Activated CD4-positive, alpha-beta T cell treated with anti-CD3 and anti-CD28 coated beads, Interleukin-2, amount 10 ng/mL, durations not matched to agents 7 days and 5 days (primary cell): ENCODE data around the gene CREB3L2. TPM values are rescaled to one million over a fixed set of nuclear protein-coding genes. Genes with fewer than 3 reads are reported as not detected.

Source experiments
- CTCF ChIA-PET: fragments of 350-600 bp; sonication (Branson Sonifier 250); formaldehyde crosslinking; loops from one replicate; lab custom pipeline; 2021; ENCODE audit warnings: antibody characterized with exemption; lab: Charles Lee
- POLR2A ChIA-PET: fragments of 350-600 bp; sonication (Branson Sonifier 250); formaldehyde crosslinking; loops from one replicate; lab custom pipeline; 2021; ENCODE audit warnings: antibody characterized with exemption; lab: Charles Lee
- DNase-seq: peaks from one replicate; pipeline ENCODE4 v3.0.0-alpha.2; 2020
- H3K27ac Mint-ChIP-seq: one replicate; pipeline ENCODE4 v1.8.0; 2021; ENCODE audit warnings: mild to moderate bottlenecking, moderate library complexity, mixed read lengths
- H3K27me3 Mint-ChIP-seq: one replicate; pipeline ENCODE4 v1.8.0; 2021; ENCODE audit warnings: mixed read lengths
- H3K36me3 Mint-ChIP-seq: one replicate; pipeline ENCODE4 v1.8.0; 2021; ENCODE audit warnings: low read depth, mixed read lengths
- H3K4me1 Mint-ChIP-seq: one replicate; pipeline ENCODE4 v1.8.0; 2021; ENCODE audit warnings: mixed read lengths
- H3K4me3 Mint-ChIP-seq: one replicate; pipeline ENCODE4 v1.8.0; 2021; ENCODE audit warnings: mild to moderate bottlenecking, moderate library complexity, mixed read lengths
- H3K9me3 Mint-ChIP-seq: one replicate; pipeline ENCODE4 v1.8.0; 2021; ENCODE audit warnings: mixed read lengths
- total RNA-seq, 2 experiments: library from RNA; stranded (reverse); gene quantifications; one replicate each; pipeline ENCODE4 v1.2.3, GENCODE V29; 2021

Gene CREB3L2
- total RNA-seq, 2 experiments from 2014 or later, result 23.1 to 25.7 TPM

DNA sequence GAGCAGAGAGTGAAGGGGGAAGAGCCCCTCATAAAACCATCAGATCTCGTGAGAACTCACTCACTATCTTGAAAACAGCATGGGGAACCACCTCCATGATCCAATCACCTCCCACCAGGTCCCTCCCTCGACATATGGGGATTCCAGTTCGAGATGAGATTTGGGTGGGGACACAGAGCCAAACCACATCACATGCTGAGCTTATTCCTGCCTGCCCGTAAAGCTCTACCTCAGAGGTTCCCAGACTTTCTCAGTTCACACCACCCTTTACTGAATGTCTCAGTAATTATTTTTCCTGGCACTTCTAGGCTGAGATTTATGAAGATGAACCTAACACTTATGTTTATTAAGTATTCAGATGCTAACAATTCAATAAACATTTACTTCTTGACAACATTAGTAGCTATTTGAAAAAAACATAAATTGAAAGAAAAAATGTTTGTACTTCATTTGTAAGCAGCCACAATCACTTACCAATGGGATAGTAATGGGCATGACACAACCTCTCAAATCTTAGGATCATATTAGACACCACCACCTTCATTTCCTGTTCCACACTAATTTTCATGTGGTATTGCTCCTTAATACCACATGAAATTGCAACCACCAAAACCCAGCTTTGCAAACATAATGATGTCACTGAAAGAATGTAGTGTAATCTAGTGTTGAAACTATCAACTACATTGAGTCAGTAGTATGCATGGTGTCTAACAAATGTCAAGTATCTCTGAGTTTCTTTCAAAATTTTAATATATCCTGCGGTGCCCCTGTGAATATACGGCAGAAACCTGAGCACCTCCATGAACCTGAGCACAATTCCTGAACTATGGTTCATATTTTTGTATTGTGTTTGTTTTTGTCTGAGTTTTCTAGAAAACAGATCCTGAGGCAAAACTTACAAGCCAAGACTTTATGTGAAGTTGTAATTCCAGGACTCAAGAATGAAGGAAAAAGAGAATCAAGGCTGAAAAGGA is 150.6 kb downstream of the CREB3L2 start:
- H3K4me1 Mint-ChIP-seq, result peaks cover 4% of the 10 kb centered on the region
- ChIA-PET CTCF (no interaction called here), POLR2A (interaction anchor here (0.9 kb wide), 1 partner anchor 11 kb away, joined by 3 read pairs; no protein-coding TSS in a partner anchor)
- H3K9me3 Mint-ChIP-seq, result no peaks in the 10 kb centered on the region
- H3K27me3 Mint-ChIP-seq, result peaks cover 37% of the 10 kb centered on the region
- H3K36me3 Mint-ChIP-seq, result no peaks in the 10 kb centered on the region
- no peak overlapping the region for H3K4me3 Mint-ChIP-seq
- no peak for DNase-seq
- H3K27ac Mint-ChIP-seq, result no peak overlapping the region

DNA sequence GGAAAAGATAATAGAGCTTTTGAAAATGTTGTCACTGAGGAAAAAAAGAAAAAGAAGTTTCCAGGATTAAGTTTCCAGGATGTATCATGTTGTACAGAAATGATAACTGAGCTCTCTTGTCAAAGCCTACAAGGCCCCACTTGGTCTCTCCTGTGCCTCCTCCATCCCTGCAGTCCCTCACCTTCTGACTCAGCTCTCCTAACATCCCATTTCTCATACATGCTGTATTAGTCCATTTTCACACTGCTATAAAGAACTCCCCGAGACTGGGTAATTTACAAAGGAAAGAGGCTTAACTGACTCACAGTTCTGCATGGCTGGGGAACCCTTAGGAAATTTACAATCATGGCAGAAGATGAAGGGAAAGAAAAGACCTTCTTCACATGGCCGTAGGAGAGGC is 151.3 kb downstream of the CREB3L2 start:
- Mint-ChIP-seq H3K36me3 (no peaks in the 10 kb centered on the region), H3K4me3 (no peak overlapping the region), H3K9me3 (no peaks in the 10 kb centered on the region), H3K27ac (no peak overlapping the region), H3K4me1 (peaks cover 5% of the 10 kb centered on the region), H3K27me3 (peaks cover 43% of the 10 kb centered on the region)
- CTCF ChIA-PET, result no interaction called here
- POLR2A ChIA-PET, result interaction anchor here (0.9 kb wide), 1 partner anchor 12 kb away, joined by 3 read pairs; no protein-coding TSS in a partner anchor
- DNase-seq, result no peak

DNA sequence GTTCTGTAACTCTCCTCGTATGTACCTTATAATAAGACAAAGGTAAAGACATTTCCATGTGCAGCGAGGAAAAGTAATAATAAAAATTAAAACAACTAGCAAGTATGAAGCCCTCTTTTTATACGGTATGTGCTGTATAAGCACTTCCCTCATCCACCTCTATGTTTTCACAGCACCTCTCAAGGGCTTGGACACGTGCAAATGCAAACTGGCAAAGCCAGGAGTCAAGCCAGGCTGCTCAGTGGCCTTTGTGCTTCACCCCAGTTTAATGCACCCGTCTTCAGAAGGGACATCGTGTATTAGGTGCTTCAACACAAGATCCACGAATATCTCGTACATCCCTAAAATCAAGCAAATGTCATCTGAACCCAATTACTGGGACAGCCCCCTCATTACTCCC is 153.8 kb downstream of the CREB3L2 start:
- Mint-ChIP-seq H3K27ac (no peak overlapping the region), H3K4me3 (no peak overlapping the region), H3K4me1 (peaks cover 5% of the 10 kb centered on the region), H3K9me3 (no peaks in the 10 kb centered on the region), H3K27me3 (peaks cover 65% of the 10 kb centered on the region), H3K36me3 (no peaks in the 10 kb centered on the region)
- ChIA-PET CTCF (no interaction called here), POLR2A (no interaction called here)
- DNase-seq, result no peak

DNA sequence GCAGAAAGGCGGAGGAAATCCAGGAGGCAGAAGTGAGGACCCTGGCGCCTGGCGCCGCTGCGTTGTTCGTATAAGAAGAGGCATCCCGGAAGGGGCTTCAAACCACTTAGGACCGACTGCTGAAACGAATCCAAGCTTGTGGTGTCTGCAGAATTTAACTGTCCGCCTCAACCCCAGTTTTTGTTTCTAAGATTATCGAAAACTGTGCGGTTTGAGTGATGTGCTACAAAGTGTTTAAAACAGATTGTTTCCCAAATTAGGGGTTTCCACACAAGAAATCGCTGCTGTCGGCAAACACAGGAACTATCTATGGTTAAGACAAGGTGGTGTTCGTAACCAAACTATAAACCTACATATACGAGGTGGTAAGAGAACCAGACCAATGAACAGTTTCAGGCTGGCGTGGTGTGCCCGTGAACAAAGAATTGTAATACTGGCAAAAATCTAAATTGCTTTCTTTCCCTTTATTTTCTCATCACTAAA is 154.3 kb downstream of the CREB3L2 start:
- ChIA-PET POLR2A (no interaction called here), CTCF (interaction anchor here (1.1 kb wide), 1 partner anchor 26 kb away, joined by 3 read pairs; no protein-coding TSS in a partner anchor)
- H3K4me3 Mint-ChIP-seq, result peak overlapping the region; percentile 20
- peaks cover 5% of the 10 kb centered on the region for H3K4me1 Mint-ChIP-seq
- no peak for DNase-seq
- no peaks in the 10 kb centered on the region for H3K9me3 Mint-ChIP-seq
- no peak overlapping the region for H3K27ac Mint-ChIP-seq
- no peaks in the 10 kb centered on the region for H3K36me3 Mint-ChIP-seq
- peaks cover 69% of the 10 kb centered on the region for H3K27me3 Mint-ChIP-seq

DNA sequence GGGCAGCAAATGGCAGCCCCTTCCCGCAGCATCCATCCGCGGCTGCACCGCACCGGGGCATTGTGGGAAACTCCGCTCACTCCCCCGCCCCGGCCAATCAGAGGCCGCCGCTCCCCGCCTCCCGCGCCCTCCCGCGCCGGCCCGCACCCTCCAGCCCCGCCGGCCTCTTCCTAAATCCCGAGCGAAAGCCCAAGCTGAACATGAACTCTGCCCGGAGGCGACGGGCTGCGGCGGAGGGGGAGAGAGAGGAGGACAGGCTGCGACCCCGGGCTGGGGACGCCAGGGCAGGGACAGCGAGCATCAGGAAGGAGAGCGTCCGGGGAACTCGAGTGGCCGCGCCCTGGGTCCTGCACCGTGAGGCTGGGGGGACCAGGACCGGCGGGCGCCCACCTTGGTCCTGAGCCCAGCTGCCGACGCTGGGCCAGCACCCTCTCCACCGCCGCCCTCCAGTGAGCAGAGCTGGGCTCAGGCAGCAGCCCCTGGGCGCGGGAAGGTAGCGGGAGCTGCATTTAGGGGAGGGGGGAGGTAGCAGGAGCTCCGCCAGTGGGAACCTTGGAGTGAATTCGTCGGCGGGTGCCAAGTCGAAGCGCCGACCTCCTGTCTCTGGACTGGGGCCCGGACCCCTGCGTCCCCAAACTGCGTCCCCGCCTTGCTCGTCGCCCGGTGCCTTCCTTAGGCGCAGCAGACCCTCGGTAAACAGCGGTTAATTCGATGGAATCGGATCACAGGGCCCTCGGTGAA is 154.9 kb downstream of the CREB3L2 start, which contains the start of gene DGKI:
Gene DGKI (minus strand): TSS at position 148 of the 741 bp plus-strand sequence.
- Mint-ChIP-seq H3K27ac (no peak within 1 kb of the TSS), H3K36me3 (no peaks in the 10 kb centered on the region), H3K9me3 (no peaks in the 10 kb centered on the region), H3K4me1 (peaks cover 5% of the 10 kb centered on the region), H3K4me3 (peak within 1 kb of the TSS; percentile 54), H3K27me3 (peaks cover 71% of the 10 kb centered on the region)
- ChIA-PET POLR2A (no interaction called here), CTCF (interaction anchor here (1.1 kb wide), 1 partner anchor 26 kb away, joined by 3 read pairs; no protein-coding TSS in a partner anchor)
- no peak for DNase-seq

DNA sequence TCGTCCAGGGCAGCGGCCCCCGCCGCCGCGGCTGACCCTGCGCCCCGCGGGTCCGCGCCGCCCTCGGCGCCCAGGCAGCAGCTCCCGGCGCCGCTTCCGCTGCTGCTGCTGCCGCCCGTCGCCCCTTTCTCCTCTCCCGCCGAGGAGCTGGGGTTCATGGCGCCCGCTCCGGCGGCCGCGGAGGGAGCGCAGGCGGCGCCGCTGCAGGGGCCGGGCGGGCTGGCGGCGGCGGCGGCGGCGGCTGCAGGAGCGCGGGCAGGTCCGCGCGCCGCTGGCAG is 155.4 kb downstream of the CREB3L2 start:
- no peak overlapping the region for H3K4me3 Mint-ChIP-seq
- no peaks in the 10 kb centered on the region for H3K36me3 Mint-ChIP-seq
- H3K27me3 Mint-ChIP-seq, result peaks cover 75% of the 10 kb centered on the region
- no peaks in the 10 kb centered on the region for H3K9me3 Mint-ChIP-seq
- peaks cover 5% of the 10 kb centered on the region for H3K4me1 Mint-ChIP-seq
- DNase-seq, result no peak
- CTCF ChIA-PET, result interaction anchor here (1.1 kb wide), 1 partner anchor 25 kb away, joined by 3 read pairs; no protein-coding TSS in a partner anchor
- no peak overlapping the region for H3K27ac Mint-ChIP-seq
- POLR2A ChIA-PET, result no interaction called here

DNA sequence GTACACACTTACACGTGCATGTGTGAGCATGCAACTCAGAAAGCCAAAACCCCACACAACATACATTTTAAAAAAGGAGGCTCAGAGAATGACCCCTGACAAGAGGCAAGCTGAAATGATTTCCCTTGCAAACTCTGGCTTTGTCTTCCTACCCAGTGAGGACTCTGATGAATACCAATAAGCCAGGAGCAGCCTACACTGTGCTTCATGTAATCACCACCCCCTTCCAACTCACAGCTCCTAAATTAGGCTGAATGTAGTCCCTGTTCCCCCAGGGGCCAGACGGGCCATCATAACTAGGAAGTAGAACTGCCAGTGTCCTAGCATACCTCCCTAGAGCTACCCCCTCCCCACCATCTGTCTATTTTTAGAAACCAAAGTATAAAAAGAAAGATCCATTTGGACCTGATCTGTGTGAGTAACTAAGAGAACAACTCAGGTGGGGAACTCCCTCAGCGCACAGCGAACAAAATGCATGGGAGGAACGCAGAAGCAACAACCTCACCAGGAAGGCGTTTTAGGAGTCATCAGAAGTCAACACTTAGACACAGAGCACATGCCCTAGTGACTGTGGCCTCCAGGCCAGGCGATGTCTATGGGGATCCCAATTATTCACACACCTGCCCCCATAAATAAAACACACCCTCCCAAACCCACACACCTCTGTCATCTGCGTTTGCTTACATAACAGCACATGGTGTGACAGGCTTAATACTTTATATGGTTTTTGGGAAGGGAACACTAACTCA is 157.0 kb downstream of the CREB3L2 start:
- Mint-ChIP-seq H3K9me3 (no peaks in the 10 kb centered on the region), H3K27ac (no peak overlapping the region), H3K4me1 (peaks cover 5% of the 10 kb centered on the region), H3K4me3 (no peak overlapping the region), H3K27me3 (peaks cover 69% of the 10 kb centered on the region), H3K36me3 (no peaks in the 10 kb centered on the region)
- ChIA-PET POLR2A (no interaction called here), CTCF (no interaction called here)
- no peak for DNase-seq

DNA sequence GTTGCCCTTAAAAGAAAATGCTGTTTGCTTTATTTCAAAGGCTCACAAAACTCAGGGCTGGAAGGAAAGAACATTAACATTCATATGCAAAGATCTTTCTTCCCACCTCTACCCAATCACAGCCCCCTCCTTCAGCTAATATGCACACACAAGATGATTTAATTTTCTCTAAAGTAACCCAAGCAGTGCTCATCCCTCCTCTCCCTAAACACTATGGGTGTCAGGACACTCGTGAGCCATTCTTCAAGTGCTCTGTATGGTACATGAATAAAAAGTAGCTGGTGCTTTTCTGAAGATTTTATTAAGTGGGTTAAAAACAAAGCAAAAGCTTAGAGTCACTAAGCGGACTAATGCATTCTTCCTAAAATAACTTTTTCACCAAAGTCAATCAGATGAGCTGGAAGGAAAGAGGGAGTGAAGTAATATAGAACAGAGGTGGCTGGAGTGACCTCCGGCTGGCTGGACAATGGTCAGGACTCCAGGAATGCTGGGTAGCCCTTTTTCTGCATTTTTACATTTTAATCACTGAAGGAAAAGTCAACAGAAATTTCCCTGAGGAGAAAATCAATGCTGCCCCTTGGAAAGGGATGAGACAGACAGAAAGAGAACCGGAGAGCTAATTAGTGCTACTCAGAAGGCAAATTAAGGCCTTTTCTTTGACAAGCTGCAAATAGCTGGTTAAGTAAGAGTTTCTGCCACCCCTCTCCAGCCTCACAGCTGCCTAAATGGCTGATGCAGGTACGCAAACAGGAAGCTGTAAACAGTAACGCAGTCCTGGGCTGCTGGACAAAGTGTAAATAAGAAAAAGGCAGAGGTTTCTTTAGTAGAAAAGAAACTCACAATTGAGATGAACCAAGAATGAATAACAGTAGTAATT is 161.7 kb downstream of the CREB3L2 start:
- H3K27me3 Mint-ChIP-seq, result peaks cover 39% of the 10 kb centered on the region
- H3K9me3 Mint-ChIP-seq, result no peaks in the 10 kb centered on the region
- no peaks in the 10 kb centered on the region for H3K36me3 Mint-ChIP-seq
- H3K27ac Mint-ChIP-seq, result no peak overlapping the region
- no peak for DNase-seq
- no peak overlapping the region for H3K4me3 Mint-ChIP-seq
- CTCF ChIA-PET, result no interaction called here
- H3K4me1 Mint-ChIP-seq, result no peaks in the 10 kb centered on the region
- POLR2A ChIA-PET, result no interaction called here

DNA sequence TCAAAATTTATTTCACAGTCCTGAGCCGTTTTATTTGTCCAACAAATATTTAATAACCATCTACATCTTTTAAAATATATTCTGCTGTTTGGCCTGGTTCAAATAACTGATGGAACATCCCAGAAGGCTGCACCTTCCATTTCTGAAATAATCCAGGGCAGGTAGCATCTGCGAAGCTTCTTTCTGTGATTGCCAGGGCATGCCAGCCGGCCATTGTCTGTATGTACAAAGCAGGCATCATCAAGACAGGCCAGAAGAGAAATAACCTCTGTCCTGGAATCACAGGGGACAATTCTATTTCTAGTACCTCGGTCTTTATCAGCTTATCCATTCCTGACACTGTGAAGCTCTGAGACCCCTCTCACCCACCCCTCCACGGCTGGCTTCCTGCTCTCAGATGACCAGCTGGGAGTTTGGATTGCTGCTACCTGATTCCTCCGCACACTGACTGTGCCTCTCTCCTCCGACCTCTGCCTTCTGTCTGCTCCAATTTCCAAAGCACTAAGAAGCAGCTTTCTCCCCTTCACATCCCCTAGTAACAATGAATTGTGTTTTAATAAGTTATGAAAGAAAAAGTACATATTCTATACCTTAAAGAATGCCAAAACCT is 163.1 kb downstream of the CREB3L2 start:
- POLR2A ChIA-PET, result no interaction called here
- no peak overlapping the region for H3K27ac Mint-ChIP-seq
- no peak for DNase-seq
- H3K36me3 Mint-ChIP-seq, result no peaks in the 10 kb centered on the region
- peaks cover 3% of the 10 kb centered on the region for H3K9me3 Mint-ChIP-seq
- H3K4me1 Mint-ChIP-seq, result no peaks in the 10 kb centered on the region
- H3K27me3 Mint-ChIP-seq, result peaks cover 27% of the 10 kb centered on the region
- CTCF ChIA-PET, result interaction anchor here (0.6 kb wide), 2 partner anchors 33 to 641 kb away, joined by 4 read pairs; no protein-coding TSS in a partner anchor
- no peak overlapping the region for H3K4me3 Mint-ChIP-seq

DNA sequence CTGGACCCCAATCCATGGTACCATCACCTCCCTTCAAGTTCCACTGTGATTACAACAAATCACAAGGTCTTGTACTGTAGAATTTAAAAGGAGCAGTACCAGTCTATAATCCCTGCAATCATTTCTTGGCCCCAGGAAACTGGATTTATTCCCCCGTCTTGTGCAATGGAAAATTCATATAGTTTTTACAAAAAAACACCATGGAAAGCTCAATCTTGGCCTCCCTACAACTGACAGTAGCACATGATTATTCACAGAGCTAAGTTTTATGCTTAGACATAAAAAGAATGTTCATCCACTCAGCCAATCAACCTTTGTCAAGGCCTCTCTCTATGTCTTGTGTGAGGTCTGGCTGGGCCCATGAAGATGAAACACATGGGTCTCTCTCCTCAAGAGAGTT is 165.3 kb downstream of the CREB3L2 start:
- DNase-seq, result no peak
- POLR2A ChIA-PET, result no interaction called here
- CTCF ChIA-PET, result interaction anchor here (0.5 to 0.8 kb wide), 3 partner anchors 161 to 257 kb away, joined by 3 to 4 read pairs (median 3); no protein-coding TSS in a partner anchor
- Mint-ChIP-seq H3K9me3 (peaks cover 13% of the 10 kb centered on the region), H3K27ac (no peak overlapping the region), H3K4me3 (no peak overlapping the region), H3K4me1 (no peaks in the 10 kb centered on the region), H3K36me3 (no peaks in the 10 kb centered on the region), H3K27me3 (peaks cover 9% of the 10 kb centered on the region)

DNA sequence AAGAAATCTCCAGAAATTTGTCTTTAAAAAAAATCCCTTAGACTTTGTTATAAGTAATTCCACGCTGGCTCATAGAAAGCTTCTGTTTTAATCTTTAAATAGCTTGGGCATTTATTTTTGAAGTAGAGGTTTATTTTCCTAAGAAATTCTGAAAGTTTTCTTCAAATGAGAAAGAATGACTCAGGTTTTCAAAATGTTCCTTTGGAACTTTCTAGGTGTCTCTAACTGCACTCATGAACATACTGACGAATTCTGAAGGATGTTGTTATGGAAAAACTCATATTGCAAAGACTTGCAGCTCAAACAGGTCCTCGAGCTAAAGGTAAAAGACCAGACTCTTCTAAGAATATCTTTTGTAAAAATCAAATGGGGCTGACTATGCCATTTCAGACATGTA is 165.8 kb downstream of the CREB3L2 start:
- ChIA-PET CTCF (interaction anchor here (0.5 to 0.8 kb wide), 3 partner anchors 160 to 257 kb away, joined by 3 to 4 read pairs (median 3); no protein-coding TSS in a partner anchor), POLR2A (no interaction called here)
- peaks cover 6% of the 10 kb centered on the region for H3K27me3 Mint-ChIP-seq
- no peak overlapping the region for H3K4me3 Mint-ChIP-seq
- no peaks in the 10 kb centered on the region for H3K36me3 Mint-ChIP-seq
- DNase-seq, result no peak
- H3K9me3 Mint-ChIP-seq, result peaks cover 13% of the 10 kb centered on the region
- no peaks in the 10 kb centered on the region for H3K4me1 Mint-ChIP-seq
- no peak overlapping the region for H3K27ac Mint-ChIP-seq
